Measurements from ENCODE around the gene EVI5. TPM values are rescaled to one million over a fixed set of nuclear protein-coding genes. Genes with fewer than 3 reads are reported as not detected.

The EVI5 gene
- total RNA-seq, 1 donor from 2014 or later: 13.7 TPM

GRCh38 chr1:92543131-92544055 is 241.5 kb downstream of the EVI5 start:
- no peaks in the 10 kb centered on the region for H3K27me3 ChIP-seq
- Mint-ChIP-seq H3K4me1 (no peaks in the 10 kb centered on the region), H3K9me3 (peaks cover 4% of the 10 kb centered on the region), H3K27ac (no peak overlapping the region), H3K4me3 (no peak overlapping the region), H3K27me3 (ENCODE audit: insufficient read depth, low read depth) (no peaks in the 10 kb centered on the region), H3K36me3 (no peaks in the 10 kb centered on the region)
- H3K4me3 ChIP-seq: no peak overlapping the region
- H2AFZ ChIP-seq (replicated peaks): no peak overlapping the region
- TF ChIP-seq EZH2phosphoT487 (IDR thresholded peaks at IDR 0.05): no peak
- no peak for TF ChIP-seq EZH2 (IDR thresholded peaks at IDR 0.05)
- no peak for TF ChIP-seq CTCF (IDR thresholded peaks at IDR 0.05)
- H3F3A ChIP-seq (ENCODE audit: low read depth): no peaks in the 10 kb centered on the region
- no peak overlapping the region for H3K9ac ChIP-seq
- H3K79me2 ChIP-seq (ENCODE audit: low read depth): no peaks in the 10 kb centered on the region
- no peaks in the 10 kb centered on the region for H3K36me3 ChIP-seq
- no peak overlapping the region for H3K27ac ChIP-seq
- no peak for DNase-seq (ENCODE audit: low spot score)
- H3K9me3 ChIP-seq (ENCODE audit: low read depth): no peaks in the 10 kb centered on the region
- no peaks in the 10 kb centered on the region for H4K20me1 ChIP-seq (ENCODE audit: low read depth)
- H3K4me2 ChIP-seq: no peak overlapping the region
- no peaks in the 10 kb centered on the region for H3K4me1 ChIP-seq

- Histone ChIP-seq H3K4me1 (no peaks in the 10 kb centered on the region), H3K27ac (no peak overlapping the region), H2AFZ (replicated peaks) (no peak overlapping the region), H3K79me2 (ENCODE audit: low read depth) (no peaks in the 10 kb centered on the region), H3K9me3 (ENCODE audit: low read depth) (no peaks in the 10 kb centered on the region), H3K4me3 (no peak overlapping the region), H3F3A (ENCODE audit: low read depth) (no peaks in the 10 kb centered on the region), H3K4me2 (no peak overlapping the region), H3K27me3 (no peaks in the 10 kb centered on the region), H3K9ac (no peak overlapping the region), H3K36me3 (no peaks in the 10 kb centered on the region), H4K20me1 (ENCODE audit: low read depth) (no peaks in the 10 kb centered on the region)
- no peak for DNase-seq (ENCODE audit: low spot score)
- Mint-ChIP-seq H3K27me3 (ENCODE audit: insufficient read depth, low read depth) (no peaks in the 10 kb centered on the region), H3K36me3 (peaks cover 4% of the 10 kb centered on the region), H3K4me1 (no peaks in the 10 kb centered on the region), H3K27ac (no peak overlapping the region), H3K9me3 (peaks cover 7% of the 10 kb centered on the region), H3K4me3 (no peak overlapping the region)
- TF ChIP-seq EZH2 (IDR thresholded peaks at IDR 0.05) (no peak), CTCF (IDR thresholded peaks at IDR 0.05) (no peak), EZH2phosphoT487 (IDR thresholded peaks at IDR 0.05) (no peak)
Measured at GRCh38 chr1:92538413-92539061, 246.4 kb downstream of the EVI5 start.

- Histone ChIP-seq H3K4me2 (no peak overlapping the region), H3F3A (ENCODE audit: low read depth) (no peaks in the 10 kb centered on the region), H3K4me1 (no peaks in the 10 kb centered on the region), H3K79me2 (ENCODE audit: low read depth) (no peaks in the 10 kb centered on the region), H3K27ac (no peak overlapping the region), H4K20me1 (ENCODE audit: low read depth) (no peaks in the 10 kb centered on the region), H3K4me3 (no peak overlapping the region), H3K27me3 (no peaks in the 10 kb centered on the region), H2AFZ (replicated peaks) (no peak overlapping the region), H3K9me3 (ENCODE audit: low read depth) (no peaks in the 10 kb centered on the region), H3K9ac (no peak overlapping the region), H3K36me3 (no peaks in the 10 kb centered on the region)
- DNase-seq (ENCODE audit: low spot score): no peak
- Mint-ChIP-seq H3K9me3 (peaks cover 7% of the 10 kb centered on the region), H3K4me3 (no peak overlapping the region), H3K36me3 (peaks cover 4% of the 10 kb centered on the region), H3K4me1 (no peaks in the 10 kb centered on the region), H3K27me3 (ENCODE audit: insufficient read depth, low read depth) (no peaks in the 10 kb centered on the region), H3K27ac (no peak overlapping the region)
- TF ChIP-seq CTCF (IDR thresholded peaks at IDR 0.05) (no peak), EZH2phosphoT487 (IDR thresholded peaks at IDR 0.05) (no peak), EZH2 (IDR thresholded peaks at IDR 0.05) (no peak)
Measured at GRCh38 chr1:92538048-92538412, 246.9 kb downstream of the EVI5 start.

All from neural progenitor cell (in vitro differentiated cells).